Measurements from ENCODE around the gene MOAP1.
"Not testable (repeated sequence)": the region's sequence is repeated elsewhere in the genome, so short reads cannot be mapped to it uniquely, and the experiment has no call there.

The MOAP1 gene

DNA sequence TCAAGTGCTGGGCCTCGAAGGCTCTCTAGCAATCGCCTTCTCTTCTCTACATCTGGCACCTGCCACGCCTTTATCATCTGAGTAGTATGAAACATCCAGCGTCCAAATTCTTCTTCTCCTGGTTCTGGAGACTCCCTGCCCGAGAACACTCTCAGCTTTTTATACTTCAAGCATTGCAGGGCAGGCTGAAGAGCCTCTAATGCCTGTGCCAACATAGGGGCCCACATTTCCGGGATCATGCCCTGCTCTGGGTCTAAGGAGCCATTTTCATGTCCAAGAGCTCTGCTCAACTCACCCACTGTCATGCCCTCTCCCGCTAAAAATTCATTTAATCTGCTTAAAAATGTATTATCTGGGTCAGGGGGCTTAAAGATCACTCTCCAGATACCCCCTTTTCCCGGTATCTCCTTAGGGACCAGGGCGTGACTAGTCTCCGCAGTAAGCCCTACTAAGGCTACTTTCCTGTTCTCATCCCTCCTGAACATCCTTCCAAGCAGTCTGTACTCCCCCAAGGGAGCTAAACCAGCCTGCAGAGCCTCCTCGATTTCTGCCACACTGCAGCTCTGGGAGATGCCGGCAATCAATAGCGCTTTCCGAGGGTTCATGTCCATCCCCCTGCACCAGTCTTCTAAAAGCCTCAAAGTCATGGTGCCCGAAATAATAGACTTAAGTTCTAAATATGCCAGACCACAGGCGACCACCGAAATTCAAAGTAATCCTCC is 940 bp downstream of the MOAP1 start:
- DNase-seq = no peak

DNA sequence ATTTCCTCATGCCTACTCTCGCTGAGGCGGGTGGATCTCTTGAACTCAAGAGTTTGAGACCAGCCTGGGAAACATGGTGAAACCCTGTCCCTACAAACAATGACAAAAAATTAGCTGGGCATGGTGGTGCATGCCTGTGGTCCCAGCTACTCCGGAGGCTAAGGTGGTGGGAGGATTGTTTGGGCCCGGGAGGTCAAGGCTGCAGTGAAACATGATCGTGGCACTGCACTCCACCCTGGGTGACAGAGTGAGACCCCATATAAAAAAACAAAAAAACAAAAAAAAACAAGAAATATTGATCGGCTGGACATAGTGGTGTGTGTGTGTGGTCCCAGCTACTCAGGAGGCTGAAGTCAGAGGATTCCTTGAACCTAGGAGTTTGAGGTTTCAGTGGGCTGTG is 9.2 kb downstream of the MOAP1 start:
- DNase-seq = no peak

DNA sequence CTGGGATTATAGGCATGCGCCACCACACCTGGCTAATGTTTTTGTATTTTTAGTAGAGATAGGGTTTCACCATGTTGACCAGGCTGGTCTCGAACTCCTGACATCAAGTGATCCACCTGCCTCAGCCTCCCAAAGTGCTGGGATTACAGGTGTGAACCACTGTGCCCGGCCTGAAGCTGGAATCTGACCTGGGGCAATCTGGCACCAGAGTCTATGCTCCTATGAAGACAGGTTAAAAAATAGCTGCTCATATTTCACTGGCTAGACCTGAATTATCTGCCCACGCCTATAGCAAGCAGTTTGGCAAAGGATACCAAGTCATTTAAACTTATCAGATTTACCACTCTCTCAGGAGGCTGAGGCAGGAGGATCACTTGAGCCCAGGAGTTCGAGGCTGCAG is 10.0 kb downstream of the MOAP1 start:
- not testable (repeated sequence) for DNase-seq

DNA sequence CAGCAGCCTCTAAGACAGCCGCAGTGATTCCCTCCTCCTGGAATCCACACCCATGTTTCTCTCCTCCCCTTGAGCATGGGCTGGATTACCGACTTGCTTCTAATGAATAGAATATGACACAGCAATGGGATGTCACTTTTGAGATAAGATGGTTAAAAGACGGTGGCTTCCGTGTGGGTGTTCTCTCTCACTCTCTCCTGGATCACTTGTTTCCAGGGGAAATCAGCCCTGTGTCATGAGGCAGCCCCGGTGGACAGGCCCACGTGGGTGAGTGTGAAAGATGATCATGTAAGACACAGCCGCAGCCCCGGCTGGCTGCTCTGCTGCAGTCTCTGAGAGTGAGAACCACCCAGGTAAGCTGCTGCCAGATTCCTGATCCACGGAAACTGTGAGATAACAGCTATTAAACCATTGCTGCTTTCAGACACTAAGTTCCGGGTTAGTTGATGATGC is 10.7 kb downstream of the MOAP1 start:
- DNase-seq = no peak

DNA sequence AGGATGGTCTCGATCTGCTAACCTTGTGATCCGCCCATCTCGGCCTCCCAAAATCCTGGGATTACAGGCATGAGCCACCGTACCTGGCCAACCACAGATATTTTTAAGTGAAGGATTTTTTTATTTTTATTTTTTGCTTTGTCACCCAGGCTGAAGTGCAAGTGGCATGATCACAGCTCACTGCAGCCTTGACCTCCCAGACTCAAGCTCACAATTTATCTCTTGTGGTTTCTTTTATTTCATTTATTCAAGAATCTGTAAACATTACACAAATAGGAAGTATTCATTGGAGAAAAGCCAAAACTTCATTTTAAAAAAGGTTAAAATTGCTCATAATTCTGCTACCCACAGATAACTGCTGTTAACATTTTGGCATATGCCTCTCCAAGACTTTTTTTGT is 13.3 kb downstream of the MOAP1 start:
- DNase-seq = no peak

DNA sequence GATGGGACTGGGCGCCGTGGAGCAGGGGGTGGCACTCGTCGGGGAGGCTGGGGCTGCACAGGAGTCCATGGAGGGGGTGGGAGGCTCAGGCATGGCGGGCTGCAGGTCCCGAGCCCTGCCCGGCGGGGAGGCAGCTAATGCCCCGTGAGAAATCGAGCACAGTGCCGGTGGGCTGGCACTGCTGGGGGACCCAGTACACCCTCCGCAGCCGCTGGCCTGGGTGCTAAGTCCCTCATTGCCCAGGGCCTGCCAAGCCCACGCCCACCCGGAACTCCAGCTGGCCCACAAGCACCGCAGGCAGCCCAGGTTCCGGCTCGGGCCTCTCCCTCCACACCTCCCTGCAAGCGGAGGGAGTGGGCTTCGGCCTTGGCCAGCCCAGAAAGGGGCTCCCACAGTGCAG is 14.6 kb downstream of the MOAP1 start:
- not testable (repeated sequence) for DNase-seq

DNA sequence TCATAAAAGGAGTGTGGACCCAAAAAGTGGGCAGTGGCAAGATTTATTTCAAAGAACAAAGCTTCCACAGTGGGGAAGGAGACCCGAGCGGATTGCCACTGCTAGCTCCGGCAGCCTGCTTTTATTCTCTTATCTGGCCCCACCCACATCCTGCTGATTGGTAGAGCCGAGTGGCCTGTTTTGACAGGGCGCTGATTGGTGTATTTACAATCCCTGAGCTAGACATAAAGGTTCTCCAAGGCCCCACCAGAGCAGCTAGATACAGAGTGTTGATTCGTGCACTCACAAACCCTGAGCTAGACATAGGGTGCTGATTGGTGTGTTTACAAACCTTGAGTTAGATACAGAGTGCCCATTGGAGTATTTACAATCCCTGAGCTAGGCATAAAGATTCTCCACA is 15.1 kb downstream of the MOAP1 start:
- DNase-seq = not testable (repeated sequence)

DNA sequence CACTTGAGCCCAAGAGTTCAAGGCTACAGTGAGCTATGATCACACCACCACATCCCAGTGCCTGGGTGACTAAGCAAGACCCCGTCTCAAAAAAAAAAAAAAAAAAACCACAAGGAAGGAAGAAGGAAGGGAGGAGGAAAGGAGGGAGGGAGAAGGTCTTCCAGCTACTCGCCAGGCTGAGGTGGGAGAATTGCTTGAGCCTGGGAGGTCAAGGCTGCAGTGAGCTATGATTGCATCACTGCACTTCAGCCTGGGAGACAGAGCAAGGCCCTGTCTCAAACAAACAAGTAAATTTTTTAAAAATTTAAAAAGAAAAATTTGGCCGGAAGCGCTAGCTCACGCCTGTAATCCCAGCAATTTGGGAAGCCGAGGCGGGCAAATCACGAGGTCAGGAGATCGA is 16.1 kb downstream of the MOAP1 start:
- DNase-seq = not testable (repeated sequence)

DNA sequence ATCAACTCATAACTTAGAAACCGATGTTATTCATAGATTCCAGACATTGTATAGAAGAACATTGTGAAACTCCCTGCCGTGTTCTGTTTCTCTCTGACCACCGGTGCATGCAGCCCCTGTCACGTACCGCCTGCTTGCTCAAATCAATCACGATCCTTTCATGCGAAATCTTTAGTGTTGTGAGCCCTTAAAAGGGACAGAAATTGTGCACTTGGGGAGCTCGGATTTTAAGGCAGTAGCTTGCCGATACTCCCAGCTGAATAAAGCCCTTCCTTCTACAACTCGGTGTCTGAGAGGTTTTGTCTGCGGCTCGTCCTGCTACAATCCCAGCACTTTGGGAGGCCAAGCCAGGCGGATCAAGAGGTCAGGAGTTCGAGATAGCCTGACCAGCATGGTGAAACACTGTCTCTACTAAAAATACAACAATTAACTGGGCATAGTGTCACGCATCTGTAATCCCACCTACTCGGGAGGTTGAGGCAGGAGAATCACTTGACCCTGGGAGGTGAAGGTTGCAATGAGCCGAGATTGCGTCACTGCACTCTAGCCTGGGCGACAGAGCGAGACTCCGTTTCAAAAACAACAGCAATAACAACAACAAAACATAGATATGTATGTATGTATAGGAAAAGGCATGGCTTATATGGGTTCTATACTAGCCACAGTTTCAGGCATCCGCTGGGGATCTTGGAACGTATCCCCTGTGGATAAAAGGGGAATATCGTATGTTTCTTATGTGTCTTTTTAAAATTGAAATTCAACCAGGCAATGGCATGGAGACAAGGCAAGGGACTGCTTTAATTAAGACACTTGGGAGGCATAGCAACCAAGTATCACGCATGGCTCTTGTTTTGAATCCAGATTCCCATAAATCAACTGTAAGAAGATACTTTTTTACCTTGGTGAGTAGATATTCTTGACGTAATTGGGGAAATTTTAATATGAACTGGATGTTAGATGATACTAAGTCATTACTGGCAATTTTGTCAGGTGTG is 19.1 kb downstream of the MOAP1 start:
- DNase-seq = not testable (repeated sequence)

DNA sequence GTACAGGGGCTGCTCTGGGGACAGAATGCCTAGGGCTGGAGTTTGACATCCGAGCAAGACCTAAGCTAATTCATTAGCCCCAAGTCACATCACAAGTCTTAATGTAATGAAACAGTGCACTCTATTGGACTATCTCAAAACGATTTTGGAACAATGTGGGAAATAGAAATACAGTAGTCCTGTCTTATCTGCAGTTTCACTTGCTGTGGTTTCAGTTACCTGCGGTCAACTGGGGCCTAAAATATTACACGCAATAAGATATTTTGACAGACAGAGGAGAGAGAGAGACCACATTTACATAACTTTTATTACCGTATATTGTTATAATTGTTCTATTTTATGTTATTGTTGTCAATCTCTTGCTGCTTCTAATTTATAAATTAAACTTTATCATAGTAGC is 21.1 kb downstream of the MOAP1 start:
- DNase-seq = no peak

DNA sequence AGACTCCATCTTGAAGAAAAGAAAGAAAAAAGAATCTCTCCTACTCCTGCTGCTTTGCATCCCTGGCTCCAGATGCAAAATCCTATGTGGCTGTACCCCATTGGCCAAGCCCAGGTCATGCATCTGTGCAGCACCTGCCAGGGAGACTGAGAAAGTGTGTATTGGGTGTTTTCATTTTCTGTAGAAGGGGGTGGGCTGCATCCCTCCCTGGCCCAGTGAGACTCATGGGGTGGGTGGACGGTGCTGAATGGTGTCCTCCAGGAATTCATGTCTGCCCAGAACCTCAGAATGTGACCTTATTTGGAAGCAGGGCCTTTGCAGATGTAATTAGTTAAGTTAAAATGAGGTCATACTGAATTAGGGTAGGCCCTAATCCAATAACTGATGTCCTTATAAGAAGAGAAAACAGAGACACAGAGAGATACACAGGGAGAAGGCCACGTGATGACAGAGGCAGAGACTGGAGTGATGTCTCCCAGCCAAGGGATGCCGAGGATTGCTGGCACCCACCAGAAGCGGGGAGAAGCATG is 23.2 kb downstream of the MOAP1 start:
- no peak for DNase-seq

DNA sequence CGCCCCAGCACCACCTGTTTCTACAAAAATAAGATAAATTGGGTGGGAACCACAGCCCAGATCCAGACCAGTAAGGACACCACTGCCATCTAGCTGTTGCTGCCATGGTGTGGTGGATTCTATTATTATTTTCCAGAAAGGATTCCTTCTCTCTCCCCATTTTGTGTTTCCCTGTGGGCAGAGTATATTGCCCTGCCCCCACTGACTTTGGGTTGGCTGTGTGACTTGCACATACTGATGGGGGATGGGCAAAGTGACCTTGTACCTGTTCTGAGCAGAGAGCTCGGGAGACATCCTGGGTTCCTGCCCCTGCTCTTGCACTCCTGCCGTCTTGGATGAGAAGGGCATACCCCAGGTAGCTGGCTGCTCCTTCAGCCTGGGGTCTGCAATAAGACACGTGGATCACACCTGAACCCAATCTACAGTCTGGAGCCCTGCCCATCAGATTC is 24.3 kb downstream of the MOAP1 start:
- DNase-seq = no peak

DNA sequence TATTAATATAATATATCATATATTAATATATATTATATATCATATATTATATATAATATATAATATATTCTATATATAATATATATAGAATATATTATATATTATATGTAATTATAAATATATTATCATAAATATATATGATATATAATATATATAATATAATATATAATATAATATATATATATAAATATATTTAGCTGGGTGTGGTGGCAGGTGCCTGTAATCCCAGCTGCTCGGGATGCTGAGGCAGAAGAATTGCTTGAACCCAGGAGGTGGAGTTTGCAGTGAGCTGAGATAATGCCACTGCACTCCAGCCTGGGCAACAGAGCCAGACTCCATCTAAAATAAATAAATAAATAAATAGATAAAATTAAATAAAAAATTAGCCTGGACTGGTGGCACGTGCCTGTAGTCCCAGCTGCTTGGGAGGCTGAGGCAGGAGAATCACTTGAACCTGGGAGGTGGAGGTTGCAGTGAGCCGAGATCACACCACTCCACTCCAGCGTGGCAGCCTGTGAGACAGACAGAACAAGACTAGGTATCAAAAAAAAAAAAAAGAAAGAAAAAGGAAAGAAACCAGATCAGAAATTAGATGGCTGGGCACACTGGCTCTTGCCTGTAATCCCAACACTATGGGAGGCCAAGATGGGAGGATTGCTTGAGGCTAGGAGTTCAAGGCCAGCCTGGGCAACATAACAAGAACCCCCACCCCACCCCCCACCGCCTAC is 24.9 kb downstream of the MOAP1 start:
- not testable (repeated sequence) for DNase-seq

DNA sequence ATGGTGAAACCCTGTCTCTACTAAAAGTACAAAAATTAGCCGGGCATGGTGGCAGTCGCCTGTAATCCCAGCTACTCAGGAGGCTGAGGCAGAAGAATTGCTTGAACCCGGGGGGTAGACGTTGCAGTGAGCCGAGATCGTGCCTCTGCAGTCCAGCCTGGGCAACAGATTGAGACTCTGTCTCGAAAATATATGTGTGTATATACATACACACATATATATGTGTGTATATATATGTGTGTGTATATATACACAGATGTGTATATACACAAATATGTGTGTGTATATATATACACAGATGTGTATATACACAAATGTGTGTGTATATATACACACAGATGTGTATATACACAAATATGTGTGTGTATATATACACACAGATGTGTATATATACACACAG is 26.3 kb downstream of the MOAP1 start:
- not testable (repeated sequence) for DNase-seq

DNA sequence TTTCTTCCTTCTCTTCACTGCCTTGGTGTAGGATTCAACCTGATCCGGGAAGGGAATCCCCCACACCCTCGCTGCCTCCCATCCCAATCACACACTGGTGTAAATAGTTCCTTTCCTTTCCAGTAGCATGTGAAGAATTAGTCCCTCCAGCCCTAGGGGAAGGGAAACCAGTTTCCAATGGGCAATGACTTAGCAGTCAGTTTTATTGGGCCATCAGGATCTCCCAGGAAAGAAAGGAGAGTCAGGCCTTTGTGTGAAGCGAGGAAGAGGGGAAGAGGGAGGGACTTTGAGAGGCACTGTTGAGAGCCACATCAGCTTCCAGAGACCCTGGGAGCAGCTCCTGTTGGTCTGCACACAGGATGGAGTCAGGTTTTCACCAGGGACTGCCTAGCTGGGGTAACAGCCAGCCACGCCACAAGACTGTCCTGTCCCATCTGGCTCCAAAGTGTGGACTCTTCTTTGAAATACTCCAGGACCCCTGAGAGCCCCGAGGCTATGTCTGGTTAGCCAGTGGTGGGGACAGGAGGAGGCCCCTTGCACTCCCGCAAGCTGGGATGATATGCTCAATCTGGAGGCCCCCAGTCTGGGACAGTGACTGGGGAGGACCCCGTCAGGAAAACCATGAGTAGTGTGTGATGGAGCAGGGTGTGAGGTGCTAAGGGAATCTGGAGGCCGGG is 27.9 kb downstream of the MOAP1 start:
- DNase-seq = no peak

DNA sequence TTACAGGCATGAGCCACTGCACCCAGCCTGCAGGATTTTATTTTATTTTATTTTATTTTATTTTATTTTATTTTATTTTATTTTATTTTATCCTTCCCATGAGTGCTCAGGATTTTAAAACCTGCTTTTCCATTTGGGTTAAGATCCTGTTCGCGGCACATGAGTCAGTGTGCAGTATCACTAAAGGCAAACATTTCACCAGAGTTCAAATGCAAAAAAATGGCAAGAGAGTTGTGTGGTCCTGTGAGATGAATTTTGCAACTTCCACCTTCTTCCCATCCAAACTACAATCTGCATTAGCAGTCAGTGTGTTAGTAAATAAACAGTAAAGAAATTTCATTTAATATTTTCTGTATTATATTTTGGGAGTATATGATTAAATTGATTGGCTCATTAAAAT is 29.0 kb downstream of the MOAP1 start:
- DNase-seq = no peak

DNA sequence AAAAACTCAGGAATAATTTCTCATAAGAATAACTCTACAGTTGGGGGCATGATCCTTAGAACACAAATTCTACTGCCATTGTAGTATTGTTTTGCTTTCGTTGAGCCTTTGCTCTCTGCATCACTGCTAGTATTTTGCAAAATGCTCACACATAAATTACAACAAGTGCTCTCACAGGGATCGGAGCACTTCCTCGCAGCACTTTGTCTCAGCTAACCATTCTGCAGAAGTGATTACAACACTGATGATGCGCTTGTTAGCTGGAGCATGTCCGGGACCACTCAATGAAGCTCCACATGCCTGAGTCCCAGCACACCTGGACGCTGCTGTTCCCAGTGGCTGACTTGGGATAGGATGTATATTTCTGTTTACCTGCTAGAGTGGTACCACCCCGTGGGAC is 31.6 kb downstream of the MOAP1 start:
- no peak for DNase-seq

DNA sequence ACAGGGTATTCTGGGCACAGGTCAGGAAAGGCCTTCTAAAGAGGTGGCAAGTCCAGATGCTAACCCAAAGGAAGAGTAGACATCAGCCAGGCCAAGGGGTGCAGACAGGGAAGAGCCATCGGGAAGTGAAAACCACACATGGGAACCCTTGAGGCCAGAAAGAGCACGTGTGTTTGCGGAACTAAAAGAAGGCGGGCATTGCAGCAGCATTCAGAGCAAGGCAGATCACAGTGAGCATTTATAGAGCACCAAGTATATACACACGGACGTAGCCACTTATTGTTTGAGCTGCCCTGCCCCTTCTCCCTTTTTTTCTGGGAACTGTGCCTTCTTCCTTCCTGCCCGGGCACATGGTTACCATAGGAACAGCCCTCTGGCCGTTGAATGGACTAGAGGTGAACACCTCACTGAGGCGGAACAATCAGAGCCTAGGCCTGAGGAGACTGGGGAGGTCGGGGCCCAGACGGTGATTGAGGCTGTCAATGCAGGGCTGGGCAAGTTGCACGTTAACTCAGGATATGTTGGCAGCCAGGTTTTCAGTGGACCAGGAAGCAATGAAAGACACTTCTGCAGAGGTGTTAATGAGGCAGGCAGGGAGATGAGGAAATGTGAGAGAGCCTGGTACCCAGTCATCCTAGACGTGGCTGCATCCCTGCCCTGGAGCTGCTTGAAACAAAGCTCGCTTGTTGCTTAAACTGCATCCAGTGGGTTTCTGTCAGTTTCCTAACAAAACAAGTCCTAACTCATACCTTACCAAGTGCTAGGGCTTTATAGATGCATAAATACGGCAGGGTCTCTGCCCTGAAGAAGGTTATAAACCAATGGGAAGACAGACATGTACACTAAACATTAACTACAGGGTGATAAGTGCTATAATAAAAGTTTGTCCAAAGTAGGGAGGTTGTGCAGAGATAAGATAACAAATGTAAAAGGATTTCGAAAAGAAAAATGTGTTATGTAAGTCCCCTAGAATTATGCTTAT is 34.2 kb downstream of the MOAP1 start:
- DNase-seq = no peak

DNA sequence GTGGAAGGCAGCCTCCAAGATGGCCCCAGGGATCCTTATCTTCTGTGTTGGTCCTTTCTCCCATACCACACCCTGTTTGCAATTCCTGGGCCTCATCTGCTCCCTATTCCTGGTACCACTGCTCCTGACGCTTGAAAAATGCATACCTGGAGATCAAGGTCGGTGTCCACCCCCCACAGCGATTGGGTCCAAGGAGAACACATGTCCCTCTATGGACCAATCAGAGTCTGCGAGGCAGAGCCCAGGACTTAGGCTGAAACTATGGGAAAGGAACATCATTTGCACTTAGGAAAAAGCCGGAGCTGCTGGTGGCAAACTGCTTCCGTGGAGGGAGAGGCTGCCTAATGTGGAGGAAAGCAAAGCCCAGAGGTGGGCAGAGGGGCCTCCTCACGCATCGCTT is 35.7 kb downstream of the MOAP1 start:
- DNase-seq = no peak

DNA sequence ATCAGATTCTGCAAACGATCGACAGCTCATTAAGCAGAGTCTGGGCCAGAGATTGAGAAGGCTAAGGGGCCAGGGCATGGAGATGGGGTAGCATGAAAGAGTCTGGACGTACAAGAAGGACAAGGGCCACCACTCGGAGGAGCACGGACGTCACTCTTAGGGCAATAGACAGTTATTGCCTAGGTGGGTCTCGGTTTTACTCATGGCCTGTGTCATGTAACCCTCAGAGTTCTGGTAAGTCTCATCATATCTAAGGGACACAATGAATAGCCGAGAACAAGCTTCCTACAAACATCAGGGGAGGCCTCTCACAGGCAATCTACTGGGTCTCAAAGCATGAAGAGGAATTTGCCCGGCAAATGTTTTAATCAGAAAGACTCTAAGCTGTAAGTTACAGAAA is 38.6 kb downstream of the MOAP1 start:
- DNase-seq = no peak

Measured in KG1 (cell line).